C4-2B (cell line): ENCODE results near the gene CUX1.

Experiments used
- H3K27ac ChIP-seq: fragments of 450-650 bp; 2 replicates; pipeline ENCODE4 v1.5.1; 2017
- CTCF ChIP-seq: fragments of 450-650 bp; conservative IDR thresholded peaks from 2 replicates; pipeline ENCODE4 v1.5.1; 2017; ENCODE audit warnings: mild to moderate bottlenecking
- ZFX ChIP-seq: fragments of 450-650 bp; IDR thresholded peaks from 2 replicates; pipeline ENCODE4 v1.6.1; 2017

The CUX1 gene

GRCh38 chr7:102075553-102076135 is 258.2 kb downstream of the CUX1 start:
- no peak overlapping the region for H3K27ac ChIP-seq
- no peak for TF ChIP-seq CTCF
- no peak for TF ChIP-seq ZFX

GRCh38 chr7:102077081-102077480 is 259.7 kb downstream of the CUX1 start:
- no peak overlapping the region for H3K27ac ChIP-seq
- TF ChIP-seq CTCF (no peak), ZFX (no peak)

GRCh38 chr7:102079140-102080018 is 262.0 kb downstream of the CUX1 start:
- H3K27ac ChIP-seq: no peak overlapping the region
- TF ChIP-seq ZFX (no peak), CTCF (no peak)

DNA sequence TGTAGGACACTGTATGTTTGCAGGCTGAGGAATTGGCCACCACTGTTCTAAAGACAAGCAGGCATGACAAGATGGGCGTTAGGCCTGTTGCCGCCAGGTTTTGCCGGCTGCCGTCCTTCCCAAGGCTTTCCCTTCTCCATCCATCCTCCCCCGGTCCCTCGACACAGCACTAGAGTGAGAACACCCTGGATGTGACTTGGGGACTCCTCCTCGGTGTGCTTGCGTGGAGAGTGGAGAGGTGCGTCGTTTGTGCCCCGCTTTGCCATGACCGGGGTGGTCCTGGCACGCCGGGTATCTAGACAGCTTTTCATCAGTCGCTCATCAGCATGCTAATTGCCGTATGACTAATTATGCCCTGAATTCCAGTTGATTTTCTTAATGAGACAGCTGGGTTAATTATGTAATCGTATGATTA is 262.6 kb downstream of the CUX1 start:
- no peak for TF ChIP-seq CTCF
- no peak for TF ChIP-seq ZFX
- no peak overlapping the region for H3K27ac ChIP-seq

DNA sequence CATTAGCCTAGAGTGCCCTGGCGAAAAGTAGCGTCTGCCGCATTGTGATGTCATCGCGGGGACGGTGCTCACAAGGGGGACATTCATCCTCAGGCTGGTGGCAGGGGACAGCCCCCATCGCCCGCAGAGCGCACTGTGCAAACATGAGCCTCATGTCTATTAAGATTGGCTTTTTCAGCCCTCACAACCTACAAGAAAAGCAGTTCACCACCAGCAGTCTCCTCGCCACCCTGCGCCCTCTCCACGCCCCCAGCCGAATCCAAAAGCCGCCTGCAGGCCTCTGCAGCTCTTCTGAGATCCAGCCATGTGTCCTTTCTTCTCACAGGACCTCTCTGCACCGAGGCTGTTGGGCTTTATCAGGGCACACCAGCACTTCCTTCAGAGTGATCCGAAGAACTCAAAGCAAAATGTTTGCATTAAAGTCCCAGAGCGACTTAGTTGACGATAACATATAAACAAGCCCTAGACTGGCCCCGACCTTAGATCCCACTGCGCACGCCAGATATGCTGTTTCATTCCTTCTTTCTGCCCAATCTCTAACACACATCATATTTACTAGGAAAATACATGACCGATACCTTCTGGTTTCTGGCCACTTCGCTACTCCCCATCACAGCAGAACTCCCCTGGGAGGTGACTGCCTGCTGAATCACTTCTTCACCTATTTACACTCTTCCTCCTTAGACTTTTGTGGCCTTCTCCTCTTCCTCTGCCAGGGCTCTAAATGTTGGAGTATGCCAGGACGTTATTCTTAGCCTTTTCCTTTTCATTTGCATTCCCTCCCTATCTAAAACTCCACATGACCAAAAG is 263.2 kb downstream of the CUX1 start:
- TF ChIP-seq ZFX (no peak), CTCF (no peak)
- no peak overlapping the region for H3K27ac ChIP-seq

DNA sequence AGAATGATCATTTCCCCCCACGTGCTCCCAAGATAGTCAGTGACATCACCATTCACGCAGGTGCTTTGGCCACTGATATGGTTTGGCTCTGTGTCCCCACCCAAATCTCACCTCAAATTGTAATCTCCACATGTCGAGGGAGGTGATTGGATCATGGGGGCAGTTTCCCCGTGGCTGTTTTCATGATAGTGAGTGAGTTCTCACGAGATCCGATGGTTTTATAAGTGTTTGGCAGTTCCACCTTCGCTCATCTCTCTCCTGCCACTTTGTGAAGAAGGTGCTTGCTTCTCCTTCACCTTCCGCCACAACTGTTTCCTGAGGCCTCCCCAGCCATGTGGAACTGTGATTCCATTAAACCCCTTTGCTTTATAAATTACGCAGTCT is 263.8 kb downstream of the CUX1 start:
- TF ChIP-seq ZFX (no peak), CTCF (no peak)
- H3K27ac ChIP-seq: no peak overlapping the region
